Vagina (tissue), 2 donors: Measurements from ENCODE around the gene SLC34A2.

ENCODE experiments used
- CTCF ChIP-seq, 3 experiments: fragments of 450-650 bp in 2 of 3; fragments of 200-600 bp in 1 of 3; sonication (generic) in 1 of 3; IDR thresholded peaks; one replicate each; pipeline ENCODE4 v1.5.1; 2017 to 2019; ENCODE audit warnings: antibody characterized with exemption in 3 of 3, mild to moderate bottlenecking in 2 of 3, moderate library complexity in 2 of 3
- POLR2A ChIP-seq, 2 donors: fragments of 450-650 bp; IDR thresholded peaks; one replicate each; pipeline ENCODE4 v1.6.1; 2017; ENCODE audit warnings: antibody characterized with exemption in 2 of 2, mild to moderate bottlenecking in 2 of 2, moderate library complexity in 2 of 2

- TF ChIP-seq CTCF (IDR thresholded peaks at IDR 0.05) (no peak), POLR2A (IDR thresholded peaks at IDR 0.05) (no peak)
Observed at GRCh38 chr4:25637581-25638220, 17.9 kb upstream of the SLC34A2 start.
